OCI-LY1 (cell line): ENCODE data around the gene CYSRT1.
A peak's percentile ranks its signal among the peaks of the same experiment; 100 is the strongest.

Experiments used
- H2AFZ ChIP-seq: fragments of 200-600 bp; sonication (generic), shearing (Covaris generic); 2 replicates; pipeline ENCODE4 v1.6.0; 2014; ENCODE audit warnings: antibody characterized with exemption, mild to moderate bottlenecking, low read length
- H3F3A ChIP-seq: fragments of 200-600 bp; sonication (generic), shearing (Covaris generic); 2 replicates; pipeline ENCODE4 v1.6.0; 2014; ENCODE audit warnings: mild to moderate bottlenecking, antibody characterized with exemption, low read length, moderate library complexity; ENCODE audit not compliant: insufficient read depth
- H3K27ac ChIP-seq: fragments of 200-600 bp; sonication (generic); 2 replicates; pipeline ENCODE4 v1.5.1; 2014; ENCODE audit warnings: low read length, mixed run types, mild to moderate bottlenecking, low read depth; ENCODE audit not compliant: poor library complexity, severe bottlenecking
- H3K27me3 ChIP-seq: fragments of 200-600 bp; sonication (generic); 2 replicates; pipeline ENCODE4 v1.6.0; 2014; ENCODE audit warnings: antibody characterized with exemption, mild to moderate bottlenecking, low read length, moderate library complexity; ENCODE audit not compliant: insufficient read depth
- H3K36me3 ChIP-seq: fragments of 200-600 bp; sonication (generic); 2 replicates; pipeline ENCODE4 v1.6.1; 2014; ENCODE audit warnings: mild to moderate bottlenecking, antibody characterized with exemption, low read length, moderate library complexity, mixed read lengths; ENCODE audit not compliant: insufficient read depth
- H3K4me1 ChIP-seq: fragments of 200-600 bp; sonication (generic); 2 replicates; pipeline ENCODE4 v1.5.1; 2014; ENCODE audit warnings: mild to moderate bottlenecking, low read length, moderate library complexity; ENCODE audit not compliant: insufficient read depth, severe bottlenecking
- H3K4me2 ChIP-seq: fragments of 200-600 bp; sonication (generic), shearing (Covaris generic); 2 replicates; pipeline ENCODE4 v1.6.1; 2014; ENCODE audit warnings: low read length
- H3K4me3 ChIP-seq: fragments of 200-600 bp; sonication (generic); 2 replicates; pipeline ENCODE4 v1.5.1; 2014; ENCODE audit warnings: low read length, low read depth, mild to moderate bottlenecking, mixed read lengths; ENCODE audit not compliant: poor library complexity, severe bottlenecking
- H3K79me2 ChIP-seq: fragments of 200-600 bp; shearing (Covaris generic); 2 replicates; pipeline ENCODE4 v1.6.1; 2016; ENCODE audit warnings: mixed run types, low read length, mixed read lengths; ENCODE audit not compliant: insufficient read depth
- H3K9ac ChIP-seq: fragments of 200-600 bp; sonication (generic), shearing (Covaris generic); 2 replicates; pipeline ENCODE4 v1.6.1; 2014; ENCODE audit warnings: mild to moderate bottlenecking, low read length, mixed read lengths
- H3K9me2 ChIP-seq: fragments of 200-600 bp; sonication (generic), shearing (Covaris generic); 2 replicates; pipeline ENCODE4 v1.6.1; 2014; ENCODE audit warnings: low read depth, mild to moderate bottlenecking, low read length, mixed read lengths
- H3K9me3 ChIP-seq: fragments of 200-600 bp; shearing (Covaris generic); 2 replicates; pipeline ENCODE4 v1.6.1; 2014; ENCODE audit warnings: low read length, mixed read lengths
- H4K20me1 ChIP-seq: fragments of 200-600 bp; sonication (generic), shearing (Covaris generic); 2 replicates; pipeline ENCODE4 v1.6.0; 2016; ENCODE audit warnings: mild to moderate bottlenecking, low read length; ENCODE audit not compliant: insufficient read depth
- CTCF ChIP-seq: fragments of 200-600 bp; sonication (generic), shearing (Covaris generic); IDR thresholded peaks from 2 replicates; pipeline ENCODE4 v1.5.1; 2017; ENCODE audit warnings: mild to moderate bottlenecking, antibody characterized with exemption, low read length, moderate library complexity, mixed read lengths
- EZH2 ChIP-seq: fragments of 200-600 bp; sonication (generic), shearing (Covaris generic); IDR thresholded peaks from 2 replicates; pipeline ENCODE4 v1.8.0; 2017; ENCODE audit warnings: borderline replicate concordance, mixed run types, mild to moderate bottlenecking, antibody characterized with exemption, low read length, moderate library complexity, mixed read lengths

Gene CYSRT1

GRCh38 chr9:137226338-137227053 lies 1.5 kb downstream of the CYSRT1 start:
- no peaks in the 10 kb centered on the region for H3F3A ChIP-seq
- H3K27ac ChIP-seq, result no peak overlapping the region
- no peaks in the 10 kb centered on the region for H3K9me2 ChIP-seq
- no peaks in the 10 kb centered on the region for H4K20me1 ChIP-seq
- H2AFZ ChIP-seq, result no peak overlapping the region
- H3K36me3 ChIP-seq, result no peaks in the 10 kb centered on the region
- peaks cover 10% of the 10 kb centered on the region; the same call in 1 of the 2 replicates for H3K27me3 ChIP-seq
- H3K4me3 ChIP-seq, result no peak overlapping the region
- TF ChIP-seq CTCF (no peak), EZH2 (no peak)
- no peaks in the 10 kb centered on the region for H3K9me3 ChIP-seq
- no peak overlapping the region for H3K4me2 ChIP-seq
- peaks cover 17% of the 10 kb centered on the region for H3K4me1 ChIP-seq
- H3K79me2 ChIP-seq, result no peaks in the 10 kb centered on the region
- H3K9ac ChIP-seq, result no peak overlapping the region

GRCh38 chr9:137227054-137227852 lies 2.3 kb downstream of the CYSRT1 start, which contains the start of gene RNF224:
RNF224 (plus strand) TSS chr9:137227502; CDS start chr9:137228336, 834 bp downstream.
- Histone ChIP-seq H3K4me1 (peaks cover 16% of the 10 kb centered on the region), H2AFZ (no peak within 1 kb of the TSS), H3F3A (no peaks in the 10 kb centered on the region), H3K79me2 (no peaks in the 10 kb centered on the region), H3K27ac (no peak within 1 kb of the TSS), H4K20me1 (no peaks in the 10 kb centered on the region), H3K4me2 (no peak within 1 kb of the TSS), H3K27me3 (peaks cover 10% of the 10 kb centered on the region; the same call in 1 of the 2 replicates), H3K9me3 (no peaks in the 10 kb centered on the region), H3K9me2 (no peaks in the 10 kb centered on the region), H3K9ac (no peak within 1 kb of the TSS), H3K36me3 (no peaks in the 10 kb centered on the region), H3K4me3 (no peak within 1 kb of the TSS)
- peak; percentile 96 for TF ChIP-seq CTCF
- TF ChIP-seq EZH2, result no peak

- Histone ChIP-seq H3K4me3 (no peak overlapping the region), H4K20me1 (no peaks in the 10 kb centered on the region), H3F3A (no peaks in the 10 kb centered on the region), H3K36me3 (no peaks in the 10 kb centered on the region), H3K79me2 (no peaks in the 10 kb centered on the region), H3K4me1 (peaks cover 9% of the 10 kb centered on the region), H2AFZ (no peak overlapping the region), H3K27me3 (peaks cover 10% of the 10 kb centered on the region; the same call in 1 of the 2 replicates), H3K9me2 (no peaks in the 10 kb centered on the region), H3K4me2 (no peak overlapping the region), H3K9me3 (no peaks in the 10 kb centered on the region), H3K9ac (no peak overlapping the region), H3K27ac (no peak overlapping the region)
- TF ChIP-seq CTCF (no peak), EZH2 (no peak)
These were observed 3.0 kb downstream of the CYSRT1 start for GRCh38 chr9:137227853-137228505.
